Right kidney (tissue), 1 donor: ENCODE measurements around the gene GFRAL.

Source experiments
- DNase-seq: peaks from one replicate; pipeline ENCODE4 v3.0.0-alpha.2; 2016

Gene GFRAL

DNA sequence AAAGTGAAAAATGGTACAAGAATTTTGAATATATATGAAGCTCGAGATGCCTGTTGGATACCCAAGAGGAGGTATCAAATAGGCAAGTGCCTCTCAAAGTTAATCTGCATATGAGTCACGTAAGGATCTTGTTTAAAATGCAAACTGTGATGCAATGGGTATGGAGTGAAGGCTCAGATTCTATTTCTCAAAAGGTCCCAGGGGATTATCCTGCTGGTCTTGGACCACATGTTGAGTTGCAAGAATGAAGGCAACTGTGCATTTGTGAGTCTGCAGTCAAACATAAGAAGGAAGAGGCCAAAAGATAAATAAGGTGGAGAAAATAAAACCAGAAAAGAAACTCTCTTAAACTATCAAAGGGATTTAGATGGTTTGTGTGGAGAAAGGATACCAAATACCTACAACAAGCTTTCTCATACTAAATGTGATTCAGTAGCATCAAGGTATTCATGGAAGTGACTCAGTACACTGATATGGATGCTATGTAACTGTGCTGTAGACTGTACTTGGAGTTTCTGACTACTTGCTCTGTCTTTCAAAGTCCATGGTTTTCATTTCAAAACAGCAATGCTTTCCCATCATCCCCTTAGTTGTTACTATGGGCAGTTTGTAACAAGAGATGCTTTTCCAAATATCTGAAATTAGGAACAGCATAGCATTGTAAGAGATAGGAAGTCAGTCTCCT, 106.3 kb downstream of the GFRAL start:
- no peak for DNase-seq

DNA sequence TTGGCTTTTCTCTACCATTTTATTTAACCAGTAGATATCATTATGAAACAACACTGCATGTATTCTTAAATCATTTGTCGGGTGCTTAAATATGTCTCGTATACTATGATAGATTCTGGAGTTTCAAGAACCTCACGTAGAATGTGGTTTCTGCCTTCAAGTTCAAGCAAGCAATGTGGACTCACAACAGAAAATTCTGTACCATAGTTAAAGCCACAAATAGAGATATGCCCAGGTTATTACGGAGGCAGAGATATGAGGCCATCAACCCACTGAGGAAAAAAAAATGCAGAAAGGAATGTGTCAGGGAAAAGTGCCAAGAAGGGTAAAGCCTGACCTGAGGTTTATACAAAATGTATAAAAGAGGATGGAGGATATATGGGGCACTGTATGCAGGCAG, 109.9 kb downstream of the GFRAL start:
- no peak for DNase-seq

DNA sequence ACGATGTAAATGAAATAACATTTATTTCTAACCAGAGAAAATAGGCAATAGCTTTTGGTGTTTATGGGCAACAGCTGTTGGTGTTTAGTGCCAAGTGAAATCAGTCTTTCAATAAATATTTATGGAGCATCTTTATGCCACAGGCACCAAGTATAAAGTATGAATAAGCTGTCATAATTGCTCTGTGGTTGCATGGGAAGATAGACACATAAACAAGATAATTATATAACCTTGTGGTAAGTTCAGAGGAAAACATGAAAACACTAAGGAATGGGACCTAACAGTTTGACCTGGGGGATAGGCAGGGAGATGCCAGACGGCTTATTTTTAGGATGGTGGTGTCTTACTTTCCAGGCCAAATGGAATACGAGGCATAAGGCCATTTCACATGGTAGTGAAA, 110.9 kb downstream of the GFRAL start:
- no peak for DNase-seq

DNA sequence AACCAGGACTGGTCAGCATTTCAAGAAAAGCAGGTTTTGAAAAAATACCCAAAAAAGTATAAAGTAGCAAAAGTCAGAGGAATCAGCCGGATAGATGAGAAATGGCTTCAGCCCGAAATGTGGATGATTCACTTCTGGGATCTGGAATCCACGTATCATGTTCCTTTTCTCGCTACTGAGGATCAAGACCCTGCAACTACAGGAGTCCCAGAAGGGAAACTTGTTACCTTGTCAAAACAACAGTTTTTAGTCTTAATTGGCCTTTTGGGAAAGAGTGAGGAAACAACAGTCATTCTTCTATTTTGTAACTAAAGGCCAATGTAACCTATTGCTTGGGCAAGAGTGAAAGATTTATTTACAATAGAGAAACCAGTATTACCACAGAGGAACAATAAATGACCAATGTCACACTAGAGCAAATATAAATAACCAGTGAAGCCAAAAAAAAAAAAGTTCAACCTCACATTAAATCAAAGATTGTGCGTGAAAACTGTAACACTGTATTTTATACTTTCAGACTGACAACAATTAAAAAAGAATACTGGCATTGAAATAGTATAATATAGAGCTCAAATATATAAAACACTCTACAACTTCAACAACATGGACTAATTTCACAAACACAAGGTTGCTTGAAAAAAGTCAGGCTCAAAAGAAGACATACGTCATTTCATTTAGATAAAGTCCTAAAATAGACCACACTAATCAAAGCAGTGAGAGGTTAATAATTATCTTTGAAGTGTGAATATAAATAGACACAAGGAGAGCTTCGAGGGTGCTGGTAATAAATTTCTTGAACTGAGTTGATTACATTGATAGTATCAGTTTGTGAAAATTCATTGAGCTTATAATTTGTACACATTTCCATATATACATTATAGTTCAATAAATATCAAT, 116.2 kb downstream of the GFRAL start:
- DNase-seq: no peak

DNA sequence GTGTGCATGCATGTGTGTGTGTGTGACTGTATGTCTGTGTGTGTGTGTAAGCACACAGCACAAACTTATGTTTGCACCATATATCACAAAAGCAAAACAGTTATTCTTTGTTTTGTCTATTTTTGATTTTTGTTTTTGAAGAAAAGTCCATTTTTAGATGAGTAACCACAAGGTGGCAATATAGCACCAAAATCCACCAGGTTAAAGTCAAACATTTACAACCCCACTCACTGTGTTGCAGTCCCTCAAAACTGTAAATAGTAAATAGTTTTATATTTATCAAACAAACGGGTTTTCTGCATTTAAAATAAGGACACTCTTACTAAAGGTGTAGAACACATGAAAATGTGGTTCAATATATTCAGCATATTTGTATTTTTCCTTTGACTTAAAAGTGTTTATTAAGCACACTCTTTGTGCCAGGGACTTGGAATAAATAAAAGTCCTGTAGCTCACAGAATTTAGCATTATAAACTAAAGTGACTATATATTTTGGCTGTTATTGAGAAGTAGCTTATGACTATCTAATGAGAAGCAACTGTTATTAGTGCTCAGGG, 118.5 kb downstream of the GFRAL start:
- peak; percentile 31 for DNase-seq

DNA sequence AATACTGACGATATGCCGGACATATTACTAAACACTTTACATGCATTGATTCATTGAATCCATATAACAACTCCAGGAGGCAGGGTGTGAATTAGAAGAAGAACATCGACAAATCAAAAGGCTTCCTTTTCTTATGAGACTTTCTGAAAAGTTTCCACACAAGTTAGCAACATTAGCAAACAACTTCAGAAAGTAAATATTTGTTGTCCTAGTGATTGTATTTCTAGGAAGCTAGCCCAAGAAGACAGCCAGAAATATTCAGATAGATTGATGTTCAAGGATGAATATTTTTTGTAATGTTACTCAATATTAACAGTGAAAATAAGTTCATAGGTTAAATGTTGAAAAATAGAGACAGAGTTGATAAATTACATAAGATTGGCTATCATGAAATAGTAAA, 120.6 kb downstream of the GFRAL start:
- DNase-seq: no peak

DNA sequence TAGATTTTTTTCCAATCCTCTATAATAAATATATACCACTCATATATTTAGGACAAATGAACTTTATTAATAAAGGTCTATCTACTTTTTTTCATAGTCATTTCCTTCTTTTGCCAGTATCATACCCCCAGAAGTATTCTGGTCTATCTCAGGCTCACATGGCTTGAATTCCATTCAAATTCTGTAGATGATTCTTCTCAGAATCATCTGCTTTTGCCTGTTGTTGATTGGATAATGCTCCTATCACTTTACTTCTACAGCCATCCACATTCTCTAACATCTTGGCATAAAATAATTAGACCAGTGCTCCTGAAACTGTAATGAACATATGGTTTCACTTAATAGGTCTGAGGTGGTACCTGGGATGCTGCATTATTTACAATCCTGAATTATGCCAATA, 121.2 kb downstream of the GFRAL start:
- DNase-seq: no peak

DNA sequence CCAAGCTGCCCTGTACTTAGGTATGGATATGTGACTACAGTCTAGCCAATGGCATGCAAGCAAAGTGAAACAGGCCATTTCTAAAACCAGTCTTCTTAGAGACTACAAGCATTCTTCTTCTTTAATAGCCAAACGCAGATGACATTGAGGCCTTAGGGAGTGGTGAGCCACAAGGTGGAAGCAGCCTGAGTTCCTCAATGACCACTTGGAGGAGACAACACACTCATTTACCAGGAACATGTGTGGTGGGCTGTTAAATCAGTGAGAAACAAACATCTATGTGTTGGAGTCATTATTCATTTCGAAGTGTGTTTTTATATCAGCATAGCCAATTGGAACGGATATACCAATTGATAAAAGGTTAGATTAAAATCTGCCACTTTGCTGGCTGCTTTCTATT, 122.0 kb downstream of the GFRAL start:
- no peak for DNase-seq

DNA sequence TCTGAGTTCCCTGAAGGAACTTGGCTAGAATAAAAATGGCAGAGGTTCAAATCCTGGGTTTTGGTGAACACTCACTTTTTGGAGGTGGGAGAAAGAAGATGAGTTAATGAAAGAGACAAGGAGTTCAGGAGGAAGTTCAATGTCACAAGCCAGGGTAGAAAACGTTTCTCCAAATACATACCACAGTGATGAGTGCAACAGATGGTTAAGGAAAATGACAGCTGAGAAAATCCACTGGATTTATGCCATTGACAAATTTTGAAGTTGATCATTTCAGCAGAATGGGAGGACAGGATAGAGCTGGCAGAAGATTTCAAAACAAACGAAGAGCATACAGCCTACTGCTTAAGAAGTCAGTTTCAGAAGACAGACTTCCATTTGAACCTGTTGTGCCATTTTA, 122.7 kb downstream of the GFRAL start:
- DNase-seq: no peak
